ENCODE results near the gene PIP5K1C. TPM values are rescaled to one million over a fixed set of nuclear protein-coding genes. Genes with fewer than 3 reads are reported as not detected.

Gene PIP5K1C
- total RNA-seq, 1 donor from 2014 or later = 42.0 TPM

DNA sequence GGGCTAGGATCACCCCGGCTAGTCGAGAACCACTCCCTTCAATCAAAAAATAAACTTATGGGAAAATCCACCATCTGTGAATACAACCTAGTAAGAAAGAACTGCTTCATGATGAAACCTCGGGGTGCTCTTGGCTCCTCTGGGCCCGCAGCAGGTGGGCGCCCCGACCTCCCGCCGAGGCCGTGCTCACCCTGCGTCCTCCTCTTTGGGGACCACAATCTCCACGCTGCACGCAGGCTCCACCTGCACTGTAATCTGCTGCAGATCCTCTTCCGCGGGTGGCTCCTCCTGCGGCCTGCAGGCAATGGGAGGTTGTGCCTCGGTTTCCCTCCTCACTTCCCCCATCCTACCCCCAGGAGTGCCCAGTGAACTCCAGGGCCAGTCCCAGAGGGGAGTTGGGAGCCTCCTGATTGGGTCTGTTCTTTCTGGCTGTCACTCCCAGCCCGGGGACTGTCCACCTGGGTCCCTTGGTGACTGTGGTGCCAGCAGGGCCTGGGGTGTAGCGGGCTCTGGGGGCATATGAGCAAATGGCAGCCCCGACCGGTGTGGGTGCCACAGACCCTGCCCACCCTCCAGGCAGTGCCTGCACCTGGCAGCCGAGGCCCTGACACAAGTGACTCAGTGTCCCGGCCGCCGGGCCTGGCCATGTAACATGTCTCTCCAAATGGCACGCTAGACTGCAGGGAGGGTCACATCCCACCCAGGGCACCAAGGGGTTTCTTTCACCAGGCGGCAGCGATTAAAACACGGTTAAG, 58.6 kb downstream of the PIP5K1C start:
- no peaks in the 10 kb centered on the region for H3K27me3 ChIP-seq (ENCODE audit: insufficient read depth, low read length)
- no peaks in the 10 kb centered on the region for H3K79me2 ChIP-seq (ENCODE audit: insufficient read depth, low read length)
- H3K9me3 ChIP-seq (ENCODE audit: insufficient read depth, low read depth, low read length) = no peaks in the 10 kb centered on the region
- FAIRE-seq (no peak), DNase-seq (ENCODE audit: low read depth) (no peak)
- H3K4me2 ChIP-seq (ENCODE audit: low read length) = no peak overlapping the region
- H3K36me3 ChIP-seq (ENCODE audit: insufficient read depth, low read length) = peaks cover 7% of the 10 kb centered on the region
- H3K27me3 Mint-ChIP-seq (ENCODE audit: low read depth, unreplicated experiment) = no peaks in the 10 kb centered on the region
- no peak overlapping the region for H2AFZ ChIP-seq (ENCODE audit: low read depth, low read length)
- H3K4me1 Mint-ChIP-seq (ENCODE audit: low read depth, unreplicated experiment) = no peaks in the 10 kb centered on the region
- H3K4me3 ChIP-seq (ENCODE audit: insufficient read depth, low read depth, low read length) = no peak overlapping the region
- H3K9me3 Mint-ChIP-seq (ENCODE audit: unreplicated experiment) = no peaks in the 10 kb centered on the region
- H3K36me3 Mint-ChIP-seq (ENCODE audit: low read depth, unreplicated experiment) = peaks cover 7% of the 10 kb centered on the region
- H3K27ac ChIP-seq (ENCODE audit: low read depth, low read length) = no peak overlapping the region
- H3K9ac ChIP-seq (ENCODE audit: low read length) = no peak overlapping the region
- no peak overlapping the region for H3K4me3 Mint-ChIP-seq (ENCODE audit: unreplicated experiment)
- no peak overlapping the region for H3K27ac Mint-ChIP-seq (ENCODE audit: unreplicated experiment)
- peaks cover 5% of the 10 kb centered on the region for H3K4me1 ChIP-seq (ENCODE audit: insufficient read depth, low read length)
- TF ChIP-seq EZH2 (IDR thresholded peaks at IDR 0.05; ENCODE audit: insufficient read depth, low read length) = no peak
- TF ChIP-seq, protein P1, sequence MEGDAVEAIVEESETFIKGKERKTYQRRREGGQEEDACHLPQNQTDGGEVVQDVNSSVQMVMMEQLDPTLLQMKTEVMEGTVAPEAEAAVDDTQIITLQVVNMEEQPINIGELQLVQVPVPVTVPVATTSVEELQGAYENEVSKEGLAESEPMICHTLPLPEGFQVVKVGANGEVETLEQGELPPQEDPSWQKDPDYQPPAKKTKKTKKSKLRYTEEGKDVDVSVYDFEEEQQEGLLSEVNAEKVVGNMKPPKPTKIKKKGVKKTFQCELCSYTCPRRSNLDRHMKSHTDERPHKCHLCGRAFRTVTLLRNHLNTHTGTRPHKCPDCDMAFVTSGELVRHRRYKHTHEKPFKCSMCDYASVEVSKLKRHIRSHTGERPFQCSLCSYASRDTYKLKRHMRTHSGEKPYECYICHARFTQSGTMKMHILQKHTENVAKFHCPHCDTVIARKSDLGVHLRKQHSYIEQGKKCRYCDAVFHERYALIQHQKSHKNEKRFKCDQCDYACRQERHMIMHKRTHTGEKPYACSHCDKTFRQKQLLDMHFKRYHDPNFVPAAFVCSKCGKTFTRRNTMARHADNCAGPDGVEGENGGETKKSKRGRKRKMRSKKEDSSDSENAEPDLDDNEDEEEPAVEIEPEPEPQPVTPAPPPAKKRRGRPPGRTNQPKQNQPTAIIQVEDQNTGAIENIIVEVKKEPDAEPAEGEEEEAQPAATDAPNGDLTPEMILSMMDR (IDR thresholded peaks at IDR 0.05; ENCODE audit: insufficient read depth, low read depth, low read length) = no peak
- H4K20me1 ChIP-seq (ENCODE audit: insufficient read depth, low read length) = peaks cover 2% of the 10 kb centered on the region

DNA sequence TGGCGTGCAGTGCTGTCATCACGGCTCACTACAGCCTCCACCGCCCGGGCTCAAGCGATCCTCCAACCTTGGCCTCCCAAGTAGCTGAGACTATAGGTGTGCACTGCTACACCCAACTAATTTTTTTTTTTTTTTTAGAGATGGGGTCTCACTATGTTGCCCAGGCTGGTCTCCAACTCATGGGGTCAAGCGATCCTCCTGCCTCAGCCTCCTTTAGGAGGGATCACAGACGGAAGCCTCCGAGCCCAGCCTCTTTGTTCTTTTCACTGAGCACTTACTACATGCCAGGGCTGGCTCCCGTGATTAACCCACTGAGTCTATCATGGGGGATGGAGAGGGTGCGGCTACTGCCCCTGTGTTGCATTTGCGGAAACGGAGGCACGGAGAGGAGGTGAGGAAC, 60.8 kb downstream of the PIP5K1C start:
- H3K27me3 ChIP-seq (ENCODE audit: insufficient read depth, low read length) = no peaks in the 10 kb centered on the region
- no peak overlapping the region for H3K27ac ChIP-seq (ENCODE audit: low read depth, low read length)
- H3K4me1 ChIP-seq (ENCODE audit: insufficient read depth, low read length) = no peaks in the 10 kb centered on the region
- H3K27ac Mint-ChIP-seq (ENCODE audit: unreplicated experiment) = no peak overlapping the region
- FAIRE-seq (no peak), DNase-seq (ENCODE audit: low read depth) (no peak)
- no peak overlapping the region for H3K9ac ChIP-seq (ENCODE audit: low read length)
- no peak overlapping the region for H2AFZ ChIP-seq (ENCODE audit: low read depth, low read length)
- no peaks in the 10 kb centered on the region for H3K9me3 Mint-ChIP-seq (ENCODE audit: unreplicated experiment)
- no peaks in the 10 kb centered on the region for H3K9me3 ChIP-seq (ENCODE audit: insufficient read depth, low read depth, low read length)
- H3K4me3 ChIP-seq (ENCODE audit: insufficient read depth, low read depth, low read length) = no peak overlapping the region
- H3K4me1 Mint-ChIP-seq (ENCODE audit: low read depth, unreplicated experiment) = no peaks in the 10 kb centered on the region
- H3K27me3 Mint-ChIP-seq (ENCODE audit: low read depth, unreplicated experiment) = no peaks in the 10 kb centered on the region
- H3K79me2 ChIP-seq (ENCODE audit: insufficient read depth, low read length) = no peaks in the 10 kb centered on the region
- no peak overlapping the region for H3K4me2 ChIP-seq (ENCODE audit: low read length)
- no peak overlapping the region for H3K4me3 Mint-ChIP-seq (ENCODE audit: unreplicated experiment)
- TF ChIP-seq, protein P1 (IDR thresholded peaks at IDR 0.05; ENCODE audit: insufficient read depth, low read depth, low read length) = no peak
- no peak for TF ChIP-seq EZH2 (IDR thresholded peaks at IDR 0.05; ENCODE audit: insufficient read depth, low read length)
- H3K36me3 Mint-ChIP-seq (ENCODE audit: low read depth, unreplicated experiment) = peaks cover 7% of the 10 kb centered on the region
- H4K20me1 ChIP-seq (ENCODE audit: insufficient read depth, low read length) = no peaks in the 10 kb centered on the region
- peaks cover 7% of the 10 kb centered on the region for H3K36me3 ChIP-seq (ENCODE audit: insufficient read depth, low read length)

Measured in astrocyte (in vitro differentiated cells and primary cell).